Hepatocyte (in vitro differentiated cells): ENCODE results near the gene CAMLG.
A peak's percentile ranks its signal among the peaks of the same experiment; 100 is the strongest.

Experiments used
- EZH2 ChIP-seq: fragments of 200-600 bp; sonication (generic); IDR thresholded peaks from 2 replicates; pipeline ENCODE4 v1.6.1; 2016; ENCODE audit warnings: antibody characterized with exemption, mild to moderate bottlenecking, borderline replicate concordance
- EZH2phosphoT487 ChIP-seq: fragments of 200-600 bp; sonication (generic); IDR thresholded peaks from one replicate; pipeline ENCODE4 v1.6.1; 2018; ENCODE audit warnings: antibody characterized with exemption, mild to moderate bottlenecking, low read depth, moderate library complexity; ENCODE audit not compliant: unreplicated experiment, severe bottlenecking
- TF ChIP-seq, protein P1 (sequence below): fragments of 200-600 bp; sonication (generic); IDR thresholded peaks from 2 replicates; pipeline ENCODE4 v1.5.1; 2016; ENCODE audit warnings: antibody characterized with exemption, mild to moderate bottlenecking; ENCODE audit not compliant: poor library complexity

DNA sequence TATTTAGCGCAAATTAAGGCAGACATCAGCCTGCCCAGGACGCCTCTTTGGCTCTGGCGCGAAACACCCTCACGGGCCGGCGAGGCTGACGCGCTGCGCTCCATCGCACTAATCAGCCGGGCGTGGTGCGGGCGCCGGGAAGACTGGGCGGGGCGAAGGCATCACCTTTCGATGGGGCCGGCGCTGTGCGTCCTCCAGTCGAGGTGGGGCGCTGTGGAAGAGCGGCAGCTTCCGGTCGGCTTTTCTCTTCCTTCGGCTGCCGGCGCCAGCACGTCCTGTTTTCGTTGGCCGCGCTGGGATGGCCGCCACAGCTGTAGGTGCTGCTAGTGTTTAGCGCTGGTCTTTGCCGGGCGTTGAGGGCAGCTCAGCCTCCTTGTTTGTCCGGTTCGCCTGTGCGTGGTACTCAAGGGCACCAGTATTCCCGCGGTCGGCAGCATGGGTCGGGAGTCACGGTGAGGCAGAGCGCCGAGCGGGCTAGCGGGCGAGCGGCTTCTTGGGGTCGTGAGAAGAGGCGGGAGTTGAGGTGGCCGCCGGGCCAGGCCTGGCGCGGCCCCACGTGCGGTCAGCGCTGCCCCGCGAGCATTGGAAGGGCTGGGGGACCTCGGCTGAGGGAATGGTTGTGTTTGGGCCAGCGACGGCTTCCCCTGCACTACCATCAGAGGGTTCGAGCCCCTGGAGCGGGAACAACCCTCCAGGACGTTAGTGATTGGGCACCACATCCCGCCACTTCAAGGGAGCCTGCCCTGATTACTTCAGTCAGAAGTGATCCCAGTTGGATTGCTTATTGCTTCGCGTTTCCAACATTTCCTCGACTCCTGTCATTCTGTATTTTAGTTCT is 20.4 kb downstream of the CAMLG start, which contains the start of gene DDX46:
- TF ChIP-seq, protein P1, sequence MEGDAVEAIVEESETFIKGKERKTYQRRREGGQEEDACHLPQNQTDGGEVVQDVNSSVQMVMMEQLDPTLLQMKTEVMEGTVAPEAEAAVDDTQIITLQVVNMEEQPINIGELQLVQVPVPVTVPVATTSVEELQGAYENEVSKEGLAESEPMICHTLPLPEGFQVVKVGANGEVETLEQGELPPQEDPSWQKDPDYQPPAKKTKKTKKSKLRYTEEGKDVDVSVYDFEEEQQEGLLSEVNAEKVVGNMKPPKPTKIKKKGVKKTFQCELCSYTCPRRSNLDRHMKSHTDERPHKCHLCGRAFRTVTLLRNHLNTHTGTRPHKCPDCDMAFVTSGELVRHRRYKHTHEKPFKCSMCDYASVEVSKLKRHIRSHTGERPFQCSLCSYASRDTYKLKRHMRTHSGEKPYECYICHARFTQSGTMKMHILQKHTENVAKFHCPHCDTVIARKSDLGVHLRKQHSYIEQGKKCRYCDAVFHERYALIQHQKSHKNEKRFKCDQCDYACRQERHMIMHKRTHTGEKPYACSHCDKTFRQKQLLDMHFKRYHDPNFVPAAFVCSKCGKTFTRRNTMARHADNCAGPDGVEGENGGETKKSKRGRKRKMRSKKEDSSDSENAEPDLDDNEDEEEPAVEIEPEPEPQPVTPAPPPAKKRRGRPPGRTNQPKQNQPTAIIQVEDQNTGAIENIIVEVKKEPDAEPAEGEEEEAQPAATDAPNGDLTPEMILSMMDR = peak; percentile 90
- TF ChIP-seq EZH2 (no peak), EZH2phosphoT487 (no peak)
